ENCODE results near the gene TACO1. TPM values are rescaled to one million over a fixed set of nuclear protein-coding genes. Genes with fewer than 3 reads are reported as not detected.

TACO1 gene
- total RNA-seq, 1 donor from 2014 or later: 16.2 TPM

GRCh38 chr17:63639125-63639524 is 38.4 kb downstream of the TACO1 start:
- TF ChIP-seq CTCF (IDR thresholded peaks at IDR 0.05; ENCODE audit: unreplicated experiment): no peak
- H3K27ac Mint-ChIP-seq: peak overlapping the region; percentile 76
- H3K4me3 Mint-ChIP-seq: no peak overlapping the region
- H3K4me1 Mint-ChIP-seq: peaks cover 28% of the 10 kb centered on the region
- H3K27me3 Mint-ChIP-seq (ENCODE audit: low read depth): no peaks in the 10 kb centered on the region
- no peak for DNase-seq (ENCODE audit: low spot score in 2 of 2, unreplicated experiment in 2 of 2)
- H3K36me3 Mint-ChIP-seq: peaks cover 4% of the 10 kb centered on the region
- no peaks in the 10 kb centered on the region for H3K9me3 Mint-ChIP-seq

GRCh38 chr17:63640038-63640437 is 39.3 kb downstream of the TACO1 start:
- Mint-ChIP-seq H3K9me3 (no peaks in the 10 kb centered on the region), H3K27ac (peak overlapping the region; percentile 41), H3K27me3 (ENCODE audit: low read depth) (no peaks in the 10 kb centered on the region), H3K4me3 (no peak overlapping the region), H3K4me1 (peaks cover 22% of the 10 kb centered on the region), H3K36me3 (peaks cover 4% of the 10 kb centered on the region)
- DNase-seq (ENCODE audit: low spot score in 2 of 2, unreplicated experiment in 2 of 2): no peak
- TF ChIP-seq CTCF (IDR thresholded peaks at IDR 0.05; ENCODE audit: unreplicated experiment): no peak

- DNase-seq (ENCODE audit: low spot score in 2 of 2, unreplicated experiment in 2 of 2): no peak
- TF ChIP-seq CTCF (IDR thresholded peaks at IDR 0.05; ENCODE audit: unreplicated experiment): no peak
- Mint-ChIP-seq H3K4me3 (no peak overlapping the region), H3K9me3 (no peaks in the 10 kb centered on the region), H3K27ac (no peak overlapping the region), H3K27me3 (ENCODE audit: low read depth) (no peaks in the 10 kb centered on the region), H3K36me3 (no peaks in the 10 kb centered on the region), H3K4me1 (peaks cover 20% of the 10 kb centered on the region)
Measured at GRCh38 chr17:63641692-63642448, 41.2 kb downstream of the TACO1 start.

GRCh38 chr17:63644846-63645245 is 44.2 kb downstream of the TACO1 start:
- Mint-ChIP-seq H3K9me3 (no peaks in the 10 kb centered on the region), H3K27me3 (ENCODE audit: low read depth) (no peaks in the 10 kb centered on the region), H3K4me1 (peaks cover 14% of the 10 kb centered on the region), H3K27ac (no peak overlapping the region), H3K36me3 (peaks cover 3% of the 10 kb centered on the region), H3K4me3 (no peak overlapping the region)
- DNase-seq (ENCODE audit: low spot score in 2 of 2, unreplicated experiment in 2 of 2): no peak
- TF ChIP-seq CTCF (IDR thresholded peaks at IDR 0.05; ENCODE audit: unreplicated experiment): no peak

GRCh38 chr17:63645775-63646487 is 45.2 kb downstream of the TACO1 start:
- no peak for TF ChIP-seq CTCF (IDR thresholded peaks at IDR 0.05; ENCODE audit: unreplicated experiment)
- H3K27ac Mint-ChIP-seq: no peak overlapping the region
- peaks cover 4% of the 10 kb centered on the region for H3K36me3 Mint-ChIP-seq
- H3K9me3 Mint-ChIP-seq: no peaks in the 10 kb centered on the region
- peaks cover 14% of the 10 kb centered on the region for H3K4me1 Mint-ChIP-seq
- DNase-seq (ENCODE audit: low spot score in 2 of 2, unreplicated experiment in 2 of 2): no peak
- H3K4me3 Mint-ChIP-seq: no peak overlapping the region
- no peaks in the 10 kb centered on the region for H3K27me3 Mint-ChIP-seq (ENCODE audit: low read depth)
